Measurements from ENCODE around the gene TSSC4.

DNA sequence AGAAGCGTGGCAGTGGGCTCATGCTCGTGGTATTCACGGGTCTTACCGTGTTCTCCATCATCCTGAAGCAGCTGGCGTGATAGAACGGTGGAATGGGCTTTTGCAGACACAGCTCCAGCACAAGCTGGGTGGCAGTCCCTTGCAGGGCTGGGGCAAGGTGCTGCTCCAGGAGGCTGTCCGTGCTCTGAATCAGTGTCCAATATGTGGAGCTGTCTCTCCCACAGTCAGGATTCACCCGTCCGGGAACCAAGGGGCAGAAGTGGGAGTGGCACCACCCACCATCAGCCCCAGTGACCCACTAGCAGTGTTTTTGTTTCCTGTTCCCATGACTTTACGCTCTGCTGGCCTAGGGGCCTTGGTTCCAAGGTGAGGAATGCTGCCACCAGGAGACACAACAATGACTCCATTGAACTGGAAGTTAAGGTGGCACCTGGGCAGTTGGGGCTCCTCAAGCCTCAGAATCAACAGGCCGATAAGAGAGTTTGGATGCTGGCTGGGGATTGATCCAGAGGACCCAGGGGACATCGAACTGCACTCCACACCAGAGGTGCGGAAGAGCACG is 40.4 kb upstream of the TSSC4 start:
- TF ChIP-seq EP300 (IDR thresholded peaks at IDR 0.05; ENCODE audit: low read depth), result no peak
- TF ChIP-seq POLR2A (IDR thresholded peaks at IDR 0.05), result no peak
- TF ChIP-seq, protein P1, sequence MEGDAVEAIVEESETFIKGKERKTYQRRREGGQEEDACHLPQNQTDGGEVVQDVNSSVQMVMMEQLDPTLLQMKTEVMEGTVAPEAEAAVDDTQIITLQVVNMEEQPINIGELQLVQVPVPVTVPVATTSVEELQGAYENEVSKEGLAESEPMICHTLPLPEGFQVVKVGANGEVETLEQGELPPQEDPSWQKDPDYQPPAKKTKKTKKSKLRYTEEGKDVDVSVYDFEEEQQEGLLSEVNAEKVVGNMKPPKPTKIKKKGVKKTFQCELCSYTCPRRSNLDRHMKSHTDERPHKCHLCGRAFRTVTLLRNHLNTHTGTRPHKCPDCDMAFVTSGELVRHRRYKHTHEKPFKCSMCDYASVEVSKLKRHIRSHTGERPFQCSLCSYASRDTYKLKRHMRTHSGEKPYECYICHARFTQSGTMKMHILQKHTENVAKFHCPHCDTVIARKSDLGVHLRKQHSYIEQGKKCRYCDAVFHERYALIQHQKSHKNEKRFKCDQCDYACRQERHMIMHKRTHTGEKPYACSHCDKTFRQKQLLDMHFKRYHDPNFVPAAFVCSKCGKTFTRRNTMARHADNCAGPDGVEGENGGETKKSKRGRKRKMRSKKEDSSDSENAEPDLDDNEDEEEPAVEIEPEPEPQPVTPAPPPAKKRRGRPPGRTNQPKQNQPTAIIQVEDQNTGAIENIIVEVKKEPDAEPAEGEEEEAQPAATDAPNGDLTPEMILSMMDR (IDR thresholded peaks at IDR 0.05), result no peak
